CD4-positive, alpha-beta T cell treated with Interleukin-17A for 4 hours (primary cell): Measurements from ENCODE around the gene HDAC4.

Source experiments
- DNase-seq: peaks from one replicate; pipeline ENCODE4 v3.0.0-alpha.2; 2020; ENCODE audit warnings: mixed read lengths

HDAC4 gene

GRCh38 chr2:239383036-239383758 lies 17.6 kb downstream of the HDAC4 start:
- no peak for DNase-seq

GRCh38 chr2:239382384-239382880 lies 18.4 kb downstream of the HDAC4 start:
- DNase-seq, result no peak

- no peak for DNase-seq
These were observed 19.1 kb downstream of the HDAC4 start for GRCh38 chr2:239381709-239382134.

GRCh38 chr2:239380831-239381708 lies 19.8 kb downstream of the HDAC4 start:
- DNase-seq, result peak; percentile 83

GRCh38 chr2:239379641-239380170 lies 21.1 kb downstream of the HDAC4 start:
- no peak for DNase-seq

- no peak for DNase-seq
These were observed 21.7 kb downstream of the HDAC4 start for GRCh38 chr2:239378918-239379640.

- no peak for DNase-seq
These were observed 22.6 kb downstream of the HDAC4 start for GRCh38 chr2:239378021-239378917.

GRCh38 chr2:239377591-239377990 lies 23.2 kb downstream of the HDAC4 start:
- no peak for DNase-seq

- DNase-seq, result no peak
These were observed 23.8 kb downstream of the HDAC4 start for GRCh38 chr2:239376942-239377531.

- DNase-seq, result no peak
These were observed 24.5 kb downstream of the HDAC4 start for GRCh38 chr2:239376351-239376750.

- DNase-seq, result no peak
These were observed 25.4 kb downstream of the HDAC4 start for GRCh38 chr2:239375278-239376061.

- DNase-seq, result no peak
These were observed 25.9 kb downstream of the HDAC4 start for GRCh38 chr2:239374896-239375277.

- no peak for DNase-seq
These were observed 28.0 kb downstream of the HDAC4 start for GRCh38 chr2:239372835-239373234.

GRCh38 chr2:239371726-239372686 lies 28.8 kb downstream of the HDAC4 start:
- DNase-seq, result no peak

- no peak for DNase-seq
These were observed 29.7 kb downstream of the HDAC4 start for GRCh38 chr2:239370876-239371725.

GRCh38 chr2:239370403-239370802 lies 30.4 kb downstream of the HDAC4 start:
- no peak for DNase-seq

- peak; percentile 79 for DNase-seq
These were observed 31.1 kb downstream of the HDAC4 start for GRCh38 chr2:239369631-239370161.
